Measurements from ENCODE around the gene ALCAM.

Gene ALCAM

GRCh38 chr3:105618556-105618955, 251.8 kb downstream of the ALCAM start:
- TF ChIP-seq TAF1 (IDR thresholded peaks at IDR 0.05; ENCODE audit: borderline replicate concordance, insufficient read depth, low read length): no peak

GRCh38 chr3:105619651-105620050, 252.9 kb downstream of the ALCAM start:
- no peak for TF ChIP-seq REST (IDR thresholded peaks at IDR 0.05; ENCODE audit: insufficient read depth in 1 of 2, low read depth in 2 of 2, low read length in 2 of 2)
- TF ChIP-seq SIN3A (IDR thresholded peaks at IDR 0.05; ENCODE audit: borderline replicate concordance, insufficient read depth, low read length): no peak
- TF ChIP-seq TAF1 (IDR thresholded peaks at IDR 0.05; ENCODE audit: borderline replicate concordance, insufficient read depth, low read length): no peak
- no peak for TF ChIP-seq POLR2AphosphoS5 (IDR thresholded peaks at IDR 0.05; ENCODE audit: low read depth, low read length)
- no peak for TF ChIP-seq FOXP2 (optimal IDR thresholded peaks at IDR 0.05; ENCODE audit: borderline replicate concordance, extremely low read depth, extremely low read length, insufficient read depth)

- no peak for TF ChIP-seq POLR2AphosphoS5 (IDR thresholded peaks at IDR 0.05; ENCODE audit: low read depth, low read length)
- TF ChIP-seq SIN3A (IDR thresholded peaks at IDR 0.05; ENCODE audit: borderline replicate concordance, insufficient read depth, low read length): no peak
- TF ChIP-seq FOXP2 (optimal IDR thresholded peaks at IDR 0.05; ENCODE audit: borderline replicate concordance, extremely low read depth, extremely low read length, insufficient read depth): no peak
- no peak for TF ChIP-seq REST (IDR thresholded peaks at IDR 0.05; ENCODE audit: insufficient read depth in 1 of 2, low read depth in 2 of 2, low read length in 2 of 2)
- no peak for TF ChIP-seq TAF1 (IDR thresholded peaks at IDR 0.05; ENCODE audit: borderline replicate concordance, insufficient read depth, low read length)
These were observed 253.5 kb downstream of the ALCAM start for GRCh38 chr3:105620236-105620635.

GRCh38 chr3:105622169-105622568, 255.5 kb downstream of the ALCAM start:
- no peak for TF ChIP-seq REST (IDR thresholded peaks at IDR 0.05; ENCODE audit: insufficient read depth in 1 of 2, low read depth in 2 of 2, low read length in 2 of 2)
- no peak for TF ChIP-seq FOXP2 (optimal IDR thresholded peaks at IDR 0.05; ENCODE audit: borderline replicate concordance, extremely low read depth, extremely low read length, insufficient read depth)
- TF ChIP-seq SIN3A (IDR thresholded peaks at IDR 0.05; ENCODE audit: borderline replicate concordance, insufficient read depth, low read length): no peak
- TF ChIP-seq TAF1 (IDR thresholded peaks at IDR 0.05; ENCODE audit: borderline replicate concordance, insufficient read depth, low read length): no peak
- TF ChIP-seq POLR2AphosphoS5 (IDR thresholded peaks at IDR 0.05; ENCODE audit: low read depth, low read length): no peak
